K562 (cell line): ENCODE results near the gene CRLF1. TPM values are rescaled to one million over a fixed set of nuclear protein-coding genes. Genes with fewer than 3 reads are reported as not detected.

Source experiments
- ADNP ChIP-seq: fragments of 200-800 bp; sonication (Bioruptor generic); IDR thresholded peaks from 2 replicates; pipeline ENCODE4 v1.6.1; 2016; ENCODE audit warnings: missing genetic modification characterization, missing compliant biosample characterization
- CC2D1A ChIP-seq: fragments of 450-650 bp; IDR thresholded peaks from 2 replicates; pipeline ENCODE4 v1.6.1; 2017; ENCODE audit warnings: mild to moderate bottlenecking
- CCNT2 ChIP-seq: IDR thresholded peaks from 2 replicates; pipeline ENCODE4 v1.6.1; 2011; ENCODE audit warnings: borderline replicate concordance, low read depth, mild to moderate bottlenecking, moderate library complexity, mixed read lengths, low read length; ENCODE audit not compliant: insufficient read length; ENCODE audit errors: extremely low read depth
- DIDO1 ChIP-seq: fragments of 450-650 bp; IDR thresholded peaks from 2 replicates; pipeline ENCODE4 v1.6.1; 2016; ENCODE audit warnings: low read depth, missing biosample characterization, missing genetic modification characterization
- HMGN3 ChIP-seq: IDR thresholded peaks from 2 replicates; pipeline ENCODE4 v1.6.1; 2011; ENCODE audit warnings: borderline replicate concordance, low read depth, mild to moderate bottlenecking, mixed read lengths, low read length; ENCODE audit not compliant: insufficient read length; ENCODE audit errors: extremely low read depth
- HNRNPUL1 ChIP-seq: fragments of 200-400 bp; formaldehyde crosslinking; IDR thresholded peaks from 2 replicates; pipeline ENCODE4 v1.6.1; 2017; ENCODE audit warnings: low read length
- MEF2D ChIP-seq: conservative IDR thresholded peaks from 2 replicates; pipeline ENCODE4 v1.6.1; 2016; ENCODE audit warnings: low read depth, missing genetic modification characterization, missing compliant biosample characterization
- MITF ChIP-seq: IDR thresholded peaks from 2 replicates; pipeline ENCODE4 v1.6.1; 2014; ENCODE audit warnings: antibody characterized with exemption
- NEUROD1 ChIP-seq: fragments of 150-350 bp; IDR thresholded peaks from 2 replicates; pipeline ENCODE4 v1.6.1; 2014; ENCODE audit warnings: borderline replicate concordance, low read length, low read depth; ENCODE audit not compliant: partially characterized antibody
- RAD51 ChIP-seq: fragments of 450-650 bp; IDR thresholded peaks from 2 replicates; pipeline ENCODE4 v1.7.1; 2016; ENCODE audit warnings: low read depth, mild to moderate bottlenecking, borderline replicate concordance
- RCOR1 ChIP-seq, 2 experiments: IDR thresholded peaks; 2 replicates each; pipeline ENCODE4 v1.6.1; 2012; ENCODE audit warnings: low read depth in 2 of 2, low read length in 2 of 2, borderline replicate concordance in 1 of 2, improper control_type of control experiment in 1 of 2
- SOX6 ChIP-seq: fragments of 450-650 bp; IDR thresholded peaks from 2 replicates; pipeline ENCODE4 v1.6.1; 2014; ENCODE audit warnings: mild to moderate bottlenecking
- SP1 ChIP-seq: sonication (generic); formaldehyde crosslinking; IDR thresholded peaks from 2 replicates; pipeline ENCODE4 v1.8.1; 2022; ENCODE audit warnings: mild to moderate bottlenecking, missing genetic modification reagents
- SRSF3 ChIP-seq: fragments of 200-400 bp; formaldehyde crosslinking; IDR thresholded peaks from 2 replicates; pipeline ENCODE4 v1.6.1; 2016; ENCODE audit warnings: mild to moderate bottlenecking, low read length, moderate library complexity; ENCODE audit not compliant: insufficient read depth
- TBP ChIP-seq: optimal IDR thresholded peaks from 2 replicates; pipeline ENCODE3; 2011; ENCODE audit warnings: low read depth, low read length, improper control_type of control experiment
- TCF7 ChIP-seq: sonication (generic); IDR thresholded peaks from 2 replicates; pipeline ENCODE4 v1.6.1; 2016; ENCODE audit warnings: antibody characterized with exemption, borderline replicate concordance
- TSHZ1 ChIP-seq: fragments of 250-450 bp; sonication (Bioruptor Pico); IDR thresholded peaks from 2 replicates; pipeline ENCODE4 v1.4.0; 2020; ENCODE audit warnings: mild to moderate bottlenecking, moderate library complexity
- ZBTB17 ChIP-seq: fragments of 450-650 bp; formaldehyde crosslinking; IDR thresholded peaks from 2 replicates; pipeline ENCODE4 v1.4.0; 2020; ENCODE audit warnings: mild to moderate bottlenecking
- ZNF165 ChIP-seq: fragments of 250-450 bp; sonication (Bioruptor Pico); IDR thresholded peaks from 2 replicates; pipeline ENCODE4 v1.4.0; 2020; ENCODE audit warnings: borderline replicate concordance
- ZNF232 ChIP-seq: sonication (generic); formaldehyde crosslinking; IDR thresholded peaks from 2 replicates; pipeline ENCODE4 v1.8.0; 2022; ENCODE audit warnings: mild to moderate bottlenecking, missing genetic modification reagents
- ZNF3 ChIP-seq: fragments of 250-450 bp; sonication (Bioruptor Pico); IDR thresholded peaks from 2 replicates; pipeline ENCODE4 v1.5.0; 2021; ENCODE audit warnings: mild to moderate bottlenecking, moderate library complexity
- ZNF436 ChIP-seq: fragments of 250-450, 450-650 bp; sonication (Bioruptor Pico); formaldehyde crosslinking; IDR thresholded peaks from 2 replicates; pipeline ENCODE4 v1.7.0; 2020; ENCODE audit warnings: mild to moderate bottlenecking
- ZNF512 ChIP-seq: IDR thresholded peaks from 2 replicates; pipeline ENCODE4 v1.6.1; 2016; ENCODE audit warnings: missing genetic modification characterization, missing compliant biosample characterization
- polyA plus RNA-seq, 8 experiments: library from polyadenylated mRNA; depleted of rRNA in 4 of 8; stranded (reverse) in 5 of 8; unstranded in 3 of 8; fragments of >200 nt; fragmentation: Nextera tagmentation in 2 of 8; fragmentation: Illumina TruSeq in 1 of 8; extraction: Ambion mirVana in 2 of 8; extraction: Trizol in 1 of 8; gene quantifications; 2 replicates each; pipeline versions ENCODE4 v1.2.1 to v1.2.3, GENCODE V29; 2011 to 2014; ENCODE audit warnings: inconsistent platforms in 1 of 8, missing spikeins in 1 of 8
- total RNA-seq, 7 experiments: library from RNA; depleted of rRNA in 6 of 7; stranded (reverse); fragments of >200 nt in 6 of 7; fragmentation: Illumina TruSeq in 2 of 7; extraction: Trizol in 2 of 7; gene quantifications; 2 replicates each; pipeline versions ENCODE4 v1.2.1 to v1.2.3, GENCODE V29; 2011 to 2021; ENCODE audit warnings: low replicate concordance in 1 of 7

CRLF1 gene
- total and polyA plus RNA-seq, 9 of the 15 experiments (the other 6 are each of a cell fraction or from before 2014, with no cell fraction given) = 0.85 to 3.6 (median 1.7) TPM

- peak; percentile 77 for TF ChIP-seq NEUROD1
- TF ChIP-seq ZNF232 = no peak
- TF ChIP-seq ZNF3 (CRISPR knock-in tag) = no peak
- TF ChIP-seq ZNF436 (CRISPR knock-in tag) = no peak
- TF ChIP-seq CCNT2 = peak; percentile 95
- 0 out of 2 replicates have a peak, but pooled peaks have one; percentile 35 for TF ChIP-seq SOX6
- peak; percentile 99 for TF ChIP-seq SP1
- peak; percentile 85 for TF ChIP-seq RAD51
- peak; percentile 97 for TF ChIP-seq MITF
- TF ChIP-seq SRSF3 = no peak
- no peak for TF ChIP-seq MEF2D (tag)
- TF ChIP-seq HNRNPUL1 = no peak
- no peak for TF ChIP-seq ADNP
- no peak for TF ChIP-seq ZNF165 (CRISPR knock-in tag)
- TF ChIP-seq HMGN3 = peak; percentile 96
- no peak for TF ChIP-seq RCOR1 (IDR thresholded peaks at IDR 0.05; ENCODE audit: borderline replicate concordance in 1 of 2, low read depth in 2 of 2, low read length in 2 of 2)
- TF ChIP-seq DIDO1 (tag) = no peak
- TF ChIP-seq ZBTB17 (CRISPR knock-in tag) = no peak
- TF ChIP-seq CC2D1A = no peak
- TF ChIP-seq TBP = peak; percentile 90
- TF ChIP-seq TSHZ1 (CRISPR knock-in tag) = no peak
- TF ChIP-seq TCF7 = peak; percentile 49; the same call in 1 of the 2 replicates
- no peak for TF ChIP-seq ZNF512
Measured at GRCh38 chr19:18571564-18572344, 34.8 kb downstream of the CRLF1 start, which contains the start of gene UBA52 (continued).
